IMR-90 (cell line): ENCODE results near the gene CACNA2D3. TPM values are rescaled to one million over a fixed set of nuclear protein-coding genes. Genes with fewer than 3 reads are reported as not detected.

Experiments
- ATAC-seq: fragments of 200-7000 bp; cut with Tn5 transposase; 2 replicates; pipeline ENCODE4 v1.9.1; 2020; ENCODE audit warnings: low read depth, mild to moderate bottlenecking, moderate library complexity
- BruUV-seq: library from RNA; stranded (reverse); fragments of 400-500 nt; replicated peaks from 2 replicates; lab custom pipeline; 2021; lab: Mats Ljungman, UMichigan
- CTCF ChIA-PET: fragments of 300-600 bp; formaldehyde crosslinking; extraction: SDS; loops from one replicate; lab custom pipeline; 2021; ENCODE audit warnings: antibody characterized with exemption; lab: Yijun Ruan, JAX
- POLR2A ChIA-PET: fragments of 300-600 bp; sonication (Branson Sonifier 250); formaldehyde crosslinking; loops from one replicate; lab custom pipeline; 2022; ENCODE audit warnings: antibody characterized with exemption; ENCODE audit not compliant: unreplicated experiment; lab: Charles Lee
- DNase-seq: peaks from one replicate; pipeline ENCODE4 v3.0.0; 2013
- H2AFZ ChIP-seq: replicated peaks from 2 replicates; pipeline ENCODE3; 2013; ENCODE audit warnings: low read length, mild to moderate bottlenecking; ENCODE audit not compliant: poor library complexity
- H2AK5ac ChIP-seq: 2 replicates; pipeline ENCODE4 v1.6.1; 2013; ENCODE audit warnings: low read depth, low read length, inconsistent platforms
- H2AK9ac ChIP-seq: replicated peaks from 2 replicates; pipeline ENCODE3; 2013; ENCODE audit warnings: mild to moderate bottlenecking, low read depth, low read length, moderate library complexity; ENCODE audit not compliant: poor library complexity
- H2BK120ac ChIP-seq: 2 replicates; pipeline ENCODE4 v1.6.1; 2013; ENCODE audit warnings: low read depth, low read length, inconsistent platforms
- H2BK15ac ChIP-seq: 3 replicates; pipeline ENCODE4 v1.6.1; 2013; ENCODE audit warnings: low read depth, low read length, inconsistent platforms
- H2BK20ac ChIP-seq: 2 replicates; pipeline ENCODE4 v1.6.1; 2013; ENCODE audit warnings: low read depth, mild to moderate bottlenecking, inconsistent platforms, low read length, moderate library complexity
- H2BK5ac ChIP-seq: 2 replicates; pipeline ENCODE4 v1.6.1; 2013; ENCODE audit warnings: mild to moderate bottlenecking, low read depth, low read length, inconsistent platforms; ENCODE audit not compliant: poor library complexity, severe bottlenecking
- H3K14ac ChIP-seq: replicated peaks from 2 replicates; pipeline ENCODE4 v1.6.1; 2013; ENCODE audit warnings: low read depth, low read length, inconsistent platforms
- H3K18ac ChIP-seq: 2 replicates; pipeline ENCODE4 v1.6.1; 2013; ENCODE audit warnings: low read depth, low read length, control low read depth
- H3K23ac ChIP-seq: 2 replicates; pipeline ENCODE4 v1.6.1; 2013; ENCODE audit warnings: low read depth, low read length, inconsistent platforms
- H3K27ac ChIP-seq: 2 replicates; pipeline ENCODE4 v1.5.1; 2013; ENCODE audit warnings: mild to moderate bottlenecking, control low read depth, low read length; ENCODE audit not compliant: insufficient read depth
- H3K27me3 ChIP-seq: 2 replicates; pipeline ENCODE4 v1.6.1; 2013; ENCODE audit warnings: low read length; ENCODE audit not compliant: control insufficient read depth, insufficient read depth
- H3K36me3 ChIP-seq: 2 replicates; pipeline ENCODE4 v1.6.1; 2013; ENCODE audit warnings: low read length, mixed read lengths; ENCODE audit not compliant: control insufficient read depth, insufficient read depth
- H3K4ac ChIP-seq: 2 replicates; pipeline ENCODE4 v1.6.1; 2013; ENCODE audit warnings: low read depth, low read length, inconsistent platforms
- H3K4me1 ChIP-seq: 2 replicates; pipeline ENCODE4 v1.6.1; 2013; ENCODE audit warnings: low read length, mixed read lengths; ENCODE audit not compliant: control insufficient read depth, insufficient read depth
- H3K4me2 ChIP-seq: 2 replicates; pipeline ENCODE4 v1.6.1; 2013; ENCODE audit warnings: low read depth, mild to moderate bottlenecking, control low read depth, low read length, moderate library complexity
- H3K4me3 ChIP-seq: 2 replicates; pipeline ENCODE4 v1.5.1; 2013; ENCODE audit warnings: low read depth, mild to moderate bottlenecking, control low read depth, low read length, moderate library complexity; ENCODE audit not compliant: insufficient read depth
- H3K56ac ChIP-seq: 2 replicates; pipeline ENCODE4 v1.6.1; 2013; ENCODE audit warnings: low read length, inconsistent platforms; ENCODE audit not compliant: insufficient read depth; ENCODE audit errors: extremely low read depth
- H3K79me1 ChIP-seq, 2 experiments: 2 replicates each; pipeline ENCODE4 v1.6.1; 2013; ENCODE audit warnings: low read length in 2 of 2, inconsistent platforms in 1 of 2, low read depth in 1 of 2
- H3K9ac ChIP-seq: 2 replicates; pipeline ENCODE4 v1.6.1; 2013; ENCODE audit warnings: low read depth, low read length, control low read depth
- H3K9me1 ChIP-seq: 2 replicates; pipeline ENCODE4 v1.6.1; 2013; ENCODE audit warnings: low read length, inconsistent platforms; ENCODE audit not compliant: insufficient read depth
- H3K9me3 ChIP-seq: 2 replicates; pipeline ENCODE4 v1.6.1; 2013; ENCODE audit warnings: low read length; ENCODE audit not compliant: control insufficient read depth, insufficient read depth
- H4K20me1 ChIP-seq: 2 replicates; pipeline ENCODE4 v1.6.1; 2013; ENCODE audit warnings: low read length, inconsistent platforms; ENCODE audit not compliant: insufficient read depth
- H4K5ac ChIP-seq: 2 replicates; pipeline ENCODE4 v1.6.1; 2013; ENCODE audit warnings: mild to moderate bottlenecking, low read depth, low read length, control low read depth
- H4K8ac ChIP-seq, 2 experiments: 2 replicates each; pipeline ENCODE4 v1.6.1; 2013; ENCODE audit warnings: low read depth in 2 of 2, low read length in 2 of 2, control low read depth in 1 of 2, inconsistent platforms in 1 of 2
- H4K91ac ChIP-seq: 2 replicates; pipeline ENCODE4 v1.6.1; 2013; ENCODE audit warnings: low read depth, low read length, inconsistent platforms; ENCODE audit not compliant: insufficient read depth
- ELK1 ChIP-seq: fragments of 150-350 bp; IDR thresholded peaks from 2 replicates; pipeline ENCODE4 v1.6.1; 2016; ENCODE audit warnings: low read depth, mild to moderate bottlenecking, low read length, moderate library complexity, borderline replicate concordance
- MAZ ChIP-seq: IDR thresholded peaks from 2 replicates; pipeline ENCODE4 v1.6.1; 2012; ENCODE audit warnings: low read depth, mild to moderate bottlenecking, low read length, improper control_type of control experiment, moderate library complexity, borderline replicate concordance
- SMC3 ChIP-seq: fragments of 150-350 bp; IDR thresholded peaks from 2 replicates; pipeline ENCODE4 v1.6.1; 2016; ENCODE audit warnings: low read depth, mild to moderate bottlenecking, antibody characterized with exemption, low read length, moderate library complexity
- WGBS, 2 experiments: methylation state at CpG; one replicate each; pipeline versions ENCODE4 v1.1.5 to v1.1.7; 2013; ENCODE audit warnings: missing lambda C conversion rate in 2 of 2; ENCODE audit not compliant: insufficient read length in 1 of 2; ENCODE audit errors: extremely low coverage in 2 of 2; 5-methylcytosine and 5-hydroxymethylcytosine counted together
- dilution Hi-C: fragments of 300-500 bp; cut with HindIII; formaldehyde crosslinking; loops from one replicate; pipeline ENCODE4 v1.14.3; 2018; ENCODE audit warnings: low sequenced_read_pairs; ENCODE audit not compliant: unreplicated experiment
- in situ Hi-C: fragments of 300-500 bp; cut with MboI; formaldehyde crosslinking; loops from 3 replicates; pipeline ENCODE4 v1.14.3; 2019; ENCODE audit warnings: low sequenced_read_pairs, inconsistent platforms, mixed read lengths
- intact Hi-C: fragments of 100-400 bp; cut with micrococcal nuclease; formaldehyde crosslinking; loops from 2 replicates; pipeline ENCODE4 v1.10.0; 2022
- polyA plus RNA-seq, 3 experiments: library from polyadenylated mRNA; depleted of rRNA; stranded (reverse); fragments of >200 nt; gene quantifications; 2 replicates each; pipeline ENCODE4 v1.2.3, GENCODE V29; 2012; ENCODE audit warnings: low replicate concordance in 1 of 3
- total RNA-seq: library from RNA; depleted of rRNA; stranded (reverse); fragments of >200 nt; gene quantifications from 2 replicates; pipeline ENCODE4 v1.2.3, GENCODE V29; 2012

CACNA2D3 gene
- total and polyA plus RNA-seq, 2 of the 4 experiments (the other 2 are of a cell fraction): 0.36 to 0.41 TPM

- Histone ChIP-seq H3K9me1 (no peaks in the 10 kb centered on the region), H3K56ac (no peak overlapping the region), H3K4me2 (no peak overlapping the region), H2BK5ac (no peak overlapping the region), H2AK5ac (no peak overlapping the region), H4K20me1 (no peaks in the 10 kb centered on the region), H2BK15ac (no peak overlapping the region), H3K9ac (no peak overlapping the region), H3K4me1 (no peaks in the 10 kb centered on the region), H3K36me3 (no peaks in the 10 kb centered on the region), H3K18ac (no peak overlapping the region), H3K9me3 (peaks cover 3% of the 10 kb centered on the region; the same call in 1 of the 2 replicates), H4K5ac (no peak overlapping the region), H3K27ac (no peak overlapping the region), H3K4me3 (no peak overlapping the region), H3K4ac (no peak overlapping the region), H2BK120ac (no peak overlapping the region), H2AK9ac (no peak overlapping the region), H3K79me1 (no peaks in the 10 kb centered on the region), H2AFZ (no peak overlapping the region), H4K8ac (no peak overlapping the region), H3K14ac (no peak overlapping the region), H2BK20ac (no peak overlapping the region), H3K27me3 (no peaks in the 10 kb centered on the region), H4K91ac (no peak overlapping the region), H3K23ac (no peak overlapping the region)
- no TSS peak for BruUV-seq
- TF ChIP-seq ELK1 (no peak), MAZ (no peak), SMC3 (no peak)
- POLR2A ChIA-PET: no interaction called here
- ATAC-seq (no peak), DNase-seq (no peak)
- CTCF ChIA-PET: no interaction called here
- intact Hi-C loops: no loop called here
- no CpG with 5 or more reads among the region's 2 CpGs for WGBS, 2 experiments
- dilution Hi-C loops: no loop called here
- in situ Hi-C loops: no loop called here
Measured at GRCh38 chr3:54510506-54510905, 388.2 kb downstream of the CACNA2D3 start.
